ENCODE data around the gene CNTLN.
A peak's percentile ranks its signal among the peaks of the same experiment; 100 is the strongest.

The CNTLN gene

GRCh38 chr9:17130291-17130690 lies 4.5 kb upstream of the CNTLN start:
- no peak overlapping the region for H3K27ac ChIP-seq
- TF ChIP-seq ZFX (IDR thresholded peaks at IDR 0.05) (no peak), CTCF (conservative IDR thresholded peaks at IDR 0.05) (no peak)

- TF ChIP-seq ZFX (IDR thresholded peaks at IDR 0.05), result no peak
- TF ChIP-seq CTCF (conservative IDR thresholded peaks at IDR 0.05), result no peak
- no peak overlapping the region for H3K27ac ChIP-seq
Measured at GRCh38 chr9:17130725-17131124, 4.1 kb upstream of the CNTLN start.

GRCh38 chr9:17131494-17131893 lies 3.3 kb upstream of the CNTLN start:
- no peak for TF ChIP-seq CTCF (conservative IDR thresholded peaks at IDR 0.05)
- no peak for TF ChIP-seq ZFX (IDR thresholded peaks at IDR 0.05)
- no peak overlapping the region for H3K27ac ChIP-seq

- peak overlapping the region; percentile 95 for H3K27ac ChIP-seq
- no peak for TF ChIP-seq CTCF (conservative IDR thresholded peaks at IDR 0.05)
- TF ChIP-seq ZFX (IDR thresholded peaks at IDR 0.05), result 0 out of 2 replicates have a peak, but pooled peaks have one; percentile 8
Measured at GRCh38 chr9:17135295-17136160, 688 bp downstream of the CNTLN start.

GRCh38 chr9:17137566-17137965 lies 2.7 kb downstream of the CNTLN start:
- no peak overlapping the region for H3K27ac ChIP-seq
- TF ChIP-seq ZFX (IDR thresholded peaks at IDR 0.05), result no peak
- no peak for TF ChIP-seq CTCF (conservative IDR thresholded peaks at IDR 0.05)

GRCh38 chr9:17138503-17138902 lies 3.7 kb downstream of the CNTLN start:
- H3K27ac ChIP-seq, result no peak overlapping the region
- TF ChIP-seq ZFX (IDR thresholded peaks at IDR 0.05) (no peak), CTCF (conservative IDR thresholded peaks at IDR 0.05) (no peak)

- TF ChIP-seq CTCF (conservative IDR thresholded peaks at IDR 0.05) (no peak), ZFX (IDR thresholded peaks at IDR 0.05) (no peak)
- H3K27ac ChIP-seq, result no peak overlapping the region
Measured at GRCh38 chr9:17140418-17140817, 5.6 kb downstream of the CNTLN start.

All from C4-2B (cell line).